GM12878 (cell line): ENCODE measurements around the gene PALMD. TPM values are rescaled to one million over a fixed set of nuclear protein-coding genes. Genes with fewer than 3 reads are reported as not detected.

Source experiments
- ATAC-seq: fragments of 200-7000 bp; cut with Tn5 transposase; 3 replicates; pipeline ENCODE4 v1.9.1; 2020; ENCODE audit warnings: mild to moderate bottlenecking, moderate library complexity
- BruUV-seq: library from RNA; stranded (reverse); fragments of 400-500 nt; replicated peaks from 2 replicates; lab custom pipeline; 2021; lab: Mats Ljungman, UMichigan
- CTCF ChIA-PET: fragments of 300-600 bp; sonication (Branson Sonifier 250); formaldehyde crosslinking; extraction: SDS; loops from one replicate; lab custom pipeline; 2021; ENCODE audit warnings: inconsistent platforms; lab: Yijun Ruan, JAX
- POLR2A ChIA-PET: fragments of 350-600 bp; formaldehyde crosslinking; extraction: SDS; loops from one replicate; lab custom pipeline; 2021; ENCODE audit warnings: inconsistent platforms; lab: Charles Lee
- RAD21 ChIA-PET: fragments of 300-600 bp; sonication (Branson Sonifier 250); formaldehyde crosslinking; loops from one replicate; lab custom pipeline; 2023; ENCODE audit warnings: antibody characterized with exemption; ENCODE audit not compliant: unreplicated experiment; lab: Charles Lee
- SMC1A ChIA-PET: fragments of 300-600 bp; sonication (Branson Sonifier 250); formaldehyde crosslinking; loops from one replicate; lab custom pipeline; 2023; ENCODE audit not compliant: unreplicated experiment, uncharacterized antibody; lab: Charles Lee
- DNase-seq: peaks from one replicate; pipeline ENCODE4 v3.0.0-alpha.2; 2011; ENCODE audit warnings: low read depth, low spot score
- FAIRE-seq: peaks from 3 replicates; lab custom pipeline; 2011; peaks lifted over from hg19 to GRCh38; lab: Jason Lieb, UNC
- H2AFZ ChIP-seq: 2 replicates; pipeline ENCODE4 v1.6.0; 2011; ENCODE audit warnings: low read depth, low read length, control low read depth; ENCODE audit not compliant: control insufficient read depth
- H3K27ac ChIP-seq: 2 replicates; pipeline ENCODE4 v1.5.1; 2011; ENCODE audit warnings: control low read depth; ENCODE audit not compliant: control insufficient read depth, insufficient read depth
- H3K27me3 ChIP-seq, 2 experiments: replicated peaks in 1 of 2; 2 replicates each; pipeline versions ENCODE4 v1.6.0 to v1.6.1; 2011; ENCODE audit warnings: low read length in 1 of 2; ENCODE audit not compliant: control insufficient read depth in 2 of 2, insufficient read depth in 2 of 2
- H3K36me3 ChIP-seq, 2 experiments: 2 replicates each; pipeline ENCODE4 v1.5.1; 2011; ENCODE audit warnings: low read length in 1 of 2; ENCODE audit not compliant: control insufficient read depth in 2 of 2, insufficient read depth in 2 of 2
- H3K4me1 ChIP-seq: 2 replicates; pipeline ENCODE4 v1.6.1; 2011; ENCODE audit warnings: mild to moderate bottlenecking, low read length, moderate library complexity, mixed read lengths; ENCODE audit not compliant: control insufficient read depth, insufficient read depth
- H3K4me2 ChIP-seq: 2 replicates; pipeline ENCODE4 v1.6.0; 2011; ENCODE audit warnings: control low read depth; ENCODE audit not compliant: control insufficient read depth, insufficient read depth
- H3K4me3 ChIP-seq: fragments of 200-600 bp; sonication (generic); 2 replicates; pipeline ENCODE4 v1.5.1; 2016
- H3K79me2 ChIP-seq: 2 replicates; pipeline ENCODE4 v1.6.0; 2011; ENCODE audit warnings: low read length; ENCODE audit not compliant: control insufficient read depth, insufficient read depth
- H3K9ac ChIP-seq: 2 replicates; pipeline ENCODE4 v1.8.0; 2011; ENCODE audit warnings: low read length, control low read depth, mixed read lengths; ENCODE audit not compliant: control insufficient read depth, insufficient read depth
- H3K9me3 ChIP-seq: replicated peaks from 3 replicates; pipeline ENCODE4 v1.5.1; 2011; ENCODE audit warnings: mild to moderate bottlenecking, low read length; ENCODE audit not compliant: control insufficient read depth, insufficient read depth
- H4K20me1 ChIP-seq: 2 replicates; pipeline ENCODE4 v1.6.0; 2011; ENCODE audit not compliant: control insufficient read depth, insufficient read depth
- LARP7 ChIP-seq: fragments of 450-650 bp; IDR thresholded peaks from 2 replicates; pipeline ENCODE4 v1.6.1; 2017; ENCODE audit warnings: mild to moderate bottlenecking
- NFYB ChIP-seq: IDR thresholded peaks from 2 replicates; pipeline ENCODE4 v1.6.1; 2011; ENCODE audit warnings: low read depth, mild to moderate bottlenecking, low read length, improper control_type of control experiment, moderate library complexity; ENCODE audit not compliant: insufficient read depth
- POLR2AphosphoS2 ChIP-seq: IDR thresholded peaks from 2 replicates; pipeline ENCODE4 v1.6.1; 2011; ENCODE audit warnings: low read depth, mild to moderate bottlenecking, low read length, improper control_type of control experiment, moderate library complexity
- RFX5 ChIP-seq: IDR thresholded peaks from 2 replicates; pipeline ENCODE4 v1.6.1; 2011; ENCODE audit warnings: low read depth, low read length, improper control_type of control experiment
- SMAD1 ChIP-seq: fragments of 450-650 bp; IDR thresholded peaks from 2 replicates; pipeline ENCODE4 v1.6.1; 2018; ENCODE audit warnings: mild to moderate bottlenecking, low read depth; ENCODE audit not compliant: partially characterized antibody
- TBL1XR1 ChIP-seq: IDR thresholded peaks from 2 replicates; pipeline ENCODE4 v1.6.1; 2012; ENCODE audit warnings: low read depth, low read length, improper control_type of control experiment
- TCF12 ChIP-seq: IDR thresholded peaks from 2 replicates; pipeline ENCODE4 v1.6.1; 2011; ENCODE audit warnings: low read depth, mild to moderate bottlenecking, low read length
- in situ Hi-C: fragments of 300-500 bp; cut with MboI; formaldehyde crosslinking; loops from 9 replicates; pipeline ENCODE4 v1.14.3; 2018; ENCODE audit warnings: mixed read lengths
- intact Hi-C: fragments of 100-400 bp; cut with micrococcal nuclease; formaldehyde crosslinking; loops from one replicate; pipeline ENCODE4 v1.14.2; 2022; ENCODE audit not compliant: unreplicated experiment
- polyA plus RNA-seq, 11 experiments: library from polyadenylated mRNA; depleted of rRNA in 4 of 11; unstranded in 6 of 11; stranded (reverse) in 5 of 11; fragments of >200 nt; fragmentation: Nextera tagmentation in 4 of 11; fragmentation: Illumina TruSeq in 1 of 11; extraction: Ambion mirVana in 4 of 11; extraction: Trizol in 1 of 11; gene quantifications; 1 replicate in 1 of 11; 2 replicates in 10 of 11; pipeline versions ENCODE4 v1.2.1 to v1.2.3, GENCODE V29; 2011 to 2016; ENCODE audit warnings: inconsistent platforms in 2 of 11, missing spikeins in 2 of 11, low read depth in 1 of 11
- total RNA-seq, 4 experiments: library from RNA; depleted of rRNA in 3 of 4; stranded (reverse); fragments of >200 nt in 3 of 4; fragmentation: Illumina TruSeq in 1 of 4; extraction: Trizol in 1 of 4; gene quantifications; 2 replicates each; pipeline versions ENCODE4 v1.2.1 to v1.2.3, GENCODE V29; 2013 to 2021
- TF ChIP-seq, protein P1 (sequence below): IDR thresholded peaks from 2 replicates; pipeline ENCODE4 v1.6.1; 2011; ENCODE audit warnings: borderline replicate concordance, low read depth, mild to moderate bottlenecking, moderate library complexity, mixed read lengths, low read length; ENCODE audit not compliant: insufficient read depth; ENCODE audit errors: extremely low read length
- TF ChIP-seq, protein P2 (sequence below): IDR thresholded peaks from 2 replicates; pipeline ENCODE4 v1.6.1; 2011; ENCODE audit warnings: low read depth, mild to moderate bottlenecking, low read length, moderate library complexity, borderline replicate concordance; ENCODE audit errors: extremely low read depth

Gene PALMD
- total and polyA plus RNA-seq, 10 of the 15 experiments (the other 5 are each of a cell fraction or from before 2014, with no cell fraction given), result under 0.01 to 0.09 (median 0.04) TPM; not detected in 4

DNA sequence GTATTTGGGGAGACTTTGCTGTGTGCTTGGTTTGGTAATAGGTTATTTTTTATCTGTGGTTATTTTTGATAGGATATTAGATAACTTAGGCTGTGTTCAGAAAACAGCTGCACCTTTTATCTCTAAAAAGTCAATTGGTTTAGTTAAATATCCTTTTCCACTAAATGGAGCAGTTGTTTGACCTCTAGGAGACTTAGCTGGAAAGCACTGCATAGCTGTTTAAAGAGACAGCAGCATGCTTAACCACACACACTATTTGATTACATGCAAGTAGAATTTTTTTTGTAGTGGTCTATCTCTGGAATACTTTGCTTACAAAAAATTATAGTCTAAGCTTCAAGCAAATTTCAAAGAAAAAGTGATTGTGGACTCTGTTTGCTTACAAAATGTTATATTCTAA lies 6.5 kb upstream of the PALMD start:
- Histone ChIP-seq H3K27ac (no peak overlapping the region), H3K79me2 (no peaks in the 10 kb centered on the region), H4K20me1 (no peaks in the 10 kb centered on the region), H3K4me1 (no peaks in the 10 kb centered on the region), H3K4me3 (no peak overlapping the region), H3K27me3 (no peaks in the 10 kb centered on the region), H2AFZ (no peak overlapping the region), H3K9ac (no peak overlapping the region), H3K9me3 (no peaks in the 10 kb centered on the region), H3K4me2 (no peak overlapping the region), H3K36me3 (no peaks in the 10 kb centered on the region)
- DNase-seq (no peak), FAIRE-seq (no peak), ATAC-seq (no peak)
- TF ChIP-seq TBL1XR1, result no peak
- TF ChIP-seq, protein P1, sequence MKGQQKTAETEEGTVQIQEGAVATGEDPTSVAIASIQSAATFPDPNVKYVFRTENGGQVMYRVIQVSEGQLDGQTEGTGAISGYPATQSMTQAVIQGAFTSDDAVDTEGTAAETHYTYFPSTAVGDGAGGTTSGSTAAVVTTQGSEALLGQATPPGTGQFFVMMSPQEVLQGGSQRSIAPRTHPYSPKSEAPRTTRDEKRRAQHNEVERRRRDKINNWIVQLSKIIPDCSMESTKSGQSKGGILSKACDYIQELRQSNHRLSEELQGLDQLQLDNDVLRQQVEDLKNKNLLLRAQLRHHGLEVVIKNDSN, result no peak
- no peak for TF ChIP-seq NFYB
- TF ChIP-seq POLR2AphosphoS2, result no peak
- no peak for TF ChIP-seq TCF12
- TF ChIP-seq, protein P2, sequence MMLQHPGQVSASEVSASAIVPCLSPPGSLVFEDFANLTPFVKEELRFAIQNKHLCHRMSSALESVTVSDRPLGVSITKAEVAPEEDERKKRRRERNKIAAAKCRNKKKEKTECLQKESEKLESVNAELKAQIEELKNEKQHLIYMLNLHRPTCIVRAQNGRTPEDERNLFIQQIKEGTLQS, result no peak
- TF ChIP-seq RFX5, result no peak
- no peak for TF ChIP-seq SMAD1
- no peak for TF ChIP-seq LARP7
- POLR2A ChIA-PET, result no interaction called here
- CTCF ChIA-PET, result interaction anchor here (1.2 kb wide), 1 partner anchor 67 kb away, joined by 3 read pairs; no protein-coding TSS in a partner anchor
- SMC1A ChIA-PET, result no interaction called here
- in situ Hi-C loops, result no loop called here
- RAD21 ChIA-PET, result no interaction called here
- intact Hi-C loops, result no loop called here
- BruUV-seq, result no TSS peak
